Adrenal gland (tissue), 12 donors: ENCODE measurements around the gene GIGYF2. TPM values are rescaled to one million over a fixed set of nuclear protein-coding genes. Genes with fewer than 3 reads are reported as not detected.

Experiments
- DNase-seq, 7 donors: peaks; one replicate each; pipeline ENCODE4 v3.0.0-alpha.2; 2019 to 2020
- H3K27ac ChIP-seq, 5 donors: fragments of 200-600 bp; sonication (generic) in 4 of 5; 1 replicate in 3 of 5; 2 replicates in 2 of 5; pipeline versions ENCODE4 v1.5.1 to v1.8.0; 2016 to 2020; ENCODE audit warnings: mild to moderate bottlenecking in 1 of 5
- H3K27me3 ChIP-seq: fragments of 200-600 bp; 2 replicates; pipeline ENCODE4 v1.8.0; 2021
- H3K36me3 ChIP-seq, 2 donors: fragments of 200-600 bp; replicated peaks in 1 of 2; 1 replicate in 1 of 2; 2 replicates in 1 of 2; pipeline versions ENCODE4 v1.5.1 to v1.8.0; 2018 to 2022
- H3K4me1 ChIP-seq, 2 donors: fragments of 200-600 bp; replicated peaks in 1 of 2; 1 replicate in 1 of 2; 2 replicates in 1 of 2; pipeline versions ENCODE4 v1.5.1 to v1.8.0; 2018 to 2021
- H3K4me3 ChIP-seq, 4 donors: fragments of 200-600 bp; sonication (generic) in 3 of 4; one replicate each; pipeline ENCODE4 v1.5.1; 2016 to 2018
- H3K9me3 ChIP-seq, 3 donors: fragments of 200-600 bp; sonication (generic) in 1 of 3; replicated peaks in 1 of 3; 1 replicate in 2 of 3; 2 replicates in 1 of 3; pipeline versions ENCODE4 v1.5.1 to v1.8.0; 2016 to 2021
- POLR2A ChIP-seq, 2 donors: fragments of 450-650 bp; IDR thresholded peaks; one replicate each; pipeline ENCODE4 v1.6.1; 2017; ENCODE audit warnings: antibody characterized with exemption in 2 of 2, mild to moderate bottlenecking in 2 of 2, moderate library complexity in 1 of 2
- WGBS, 4 donors: extraction: QIAGEN DNeasy Blood & Tissue Kit in 2 of 4; methylation state at CpG; one replicate each; pipeline versions ENCODE4 v1.1.5 to v1.1.7; 2013 to 2017; 5-methylcytosine and 5-hydroxymethylcytosine counted together
- intact Hi-C, 2 donors: fragments of 100-400 bp; cut with DNase I; formaldehyde crosslinking; loops; one replicate each; pipeline versions ENCODE4 v1.14.1 to v1.15.0; 2022 to 2023
- polyA plus RNA-seq, 3 donors: library from polyadenylated mRNA; stranded (reverse); fragments of 200-250 nt in 2 of 3; fragments of 350-450 nt in 1 of 3; fragmentation: Illumina TruSeq in 1 of 3; extraction: RNeasy Lipid Tissue Mini Kit (QIAGEN cat#74804) in 1 of 3; gene quantifications; one replicate each; pipeline ENCODE4 v1.2.3, GENCODE V29; 2013 to 2014
- total RNA-seq, 9 donors: library from RNA; depleted of rRNA in 4 of 9; stranded (reverse); fragments of >200 nt in 4 of 9; fragments of 120-200 nt in 1 of 9; fragmentation: NEBNext Ultra II Directional in 1 of 9; extraction: Animal tissue kit (Norgen Biotek cat#: 25700) in 1 of 9; gene quantifications; one replicate each; pipeline versions ENCODE4 v1.1.0 to v1.2.4, GENCODE V29; 2013 to 2023
- TF ChIP-seq, protein P1 (sequence below), 6 experiments: fragments of 450-650 bp in 4 of 6; fragments of 200-600 bp in 2 of 6; sonication (generic) in 1 of 6; IDR thresholded peaks; 1 replicate in 5 of 6; 2 replicates in 1 of 6; pipeline versions ENCODE4 v1.5.1 to v1.8.0; 2016 to 2021; ENCODE audit warnings: antibody characterized with exemption in 6 of 6, mild to moderate bottlenecking in 2 of 6, moderate library complexity in 1 of 6
- donor health status: healthy with polysubstance abuse.
- donor health status: Bipolar disorder and iron deficiency.
- donor health status: DM: yes; HTN: yes; CAD: no.
- donor health status: DM: no; HTN: no; CAD: no.
- donor health status: DM: no; HTN: no; CAD: no.
- donor health status: DM: yes; HTN: yes; CAD: no.

The GIGYF2 gene
- total and polyA plus RNA-seq, 12 donors: 13.5 to 93.7 (median 65.4) TPM

- Histone ChIP-seq H3K4me1 (peaks cover 4 to 13% of the 10 kb centered on the region in 2 donors), H3K27me3 (no peaks in the 10 kb centered on the region), H3K27ac (no peak overlapping the region), H3K36me3 (no peaks in the 10 kb centered on the region), H3K9me3 (no peaks in the 10 kb centered on the region), H3K4me3 (no peak overlapping the region)
- DNase-seq: peak in 1 of 7 donors; percentile 11
- 74 to 90% (median 85%) methylated on average over 6 of the region's 6 CpGs for WGBS, 4 donors
- intact Hi-C loops: no loop called here
- no peak for TF ChIP-seq POLR2A (IDR thresholded peaks at IDR 0.05)
- TF ChIP-seq, protein P1, sequence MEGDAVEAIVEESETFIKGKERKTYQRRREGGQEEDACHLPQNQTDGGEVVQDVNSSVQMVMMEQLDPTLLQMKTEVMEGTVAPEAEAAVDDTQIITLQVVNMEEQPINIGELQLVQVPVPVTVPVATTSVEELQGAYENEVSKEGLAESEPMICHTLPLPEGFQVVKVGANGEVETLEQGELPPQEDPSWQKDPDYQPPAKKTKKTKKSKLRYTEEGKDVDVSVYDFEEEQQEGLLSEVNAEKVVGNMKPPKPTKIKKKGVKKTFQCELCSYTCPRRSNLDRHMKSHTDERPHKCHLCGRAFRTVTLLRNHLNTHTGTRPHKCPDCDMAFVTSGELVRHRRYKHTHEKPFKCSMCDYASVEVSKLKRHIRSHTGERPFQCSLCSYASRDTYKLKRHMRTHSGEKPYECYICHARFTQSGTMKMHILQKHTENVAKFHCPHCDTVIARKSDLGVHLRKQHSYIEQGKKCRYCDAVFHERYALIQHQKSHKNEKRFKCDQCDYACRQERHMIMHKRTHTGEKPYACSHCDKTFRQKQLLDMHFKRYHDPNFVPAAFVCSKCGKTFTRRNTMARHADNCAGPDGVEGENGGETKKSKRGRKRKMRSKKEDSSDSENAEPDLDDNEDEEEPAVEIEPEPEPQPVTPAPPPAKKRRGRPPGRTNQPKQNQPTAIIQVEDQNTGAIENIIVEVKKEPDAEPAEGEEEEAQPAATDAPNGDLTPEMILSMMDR (IDR thresholded peaks at IDR 0.05): no peak
These were observed 176.9 kb downstream of the GIGYF2 start for GRCh38 chr2:232873909-232874641.

- H3K27me3 ChIP-seq: no peaks in the 10 kb centered on the region
- H3K36me3 ChIP-seq: no peaks in the 10 kb centered on the region
- peak in 1 of 7 donors; percentile 17 for DNase-seq
- H3K9me3 ChIP-seq: no peaks in the 10 kb centered on the region
- 90 to 95% (median 92%) methylated on average over 8 to 16 of the region's 16 CpGs for WGBS, 4 donors
- no peak for TF ChIP-seq POLR2A (IDR thresholded peaks at IDR 0.05)
- TF ChIP-seq, protein P1 (IDR thresholded peaks at IDR 0.05): no peak
- H3K4me3 ChIP-seq: no peak overlapping the region
- intact Hi-C loops: no loop called here
- peaks cover 4 to 13% of the 10 kb centered on the region in 2 donors for H3K4me1 ChIP-seq
- no peak overlapping the region for H3K27ac ChIP-seq
These were observed 177.6 kb downstream of the GIGYF2 start for GRCh38 chr2:232874677-232875223.

GRCh38 chr2:232875256-232876121, 178.4 kb downstream of the GIGYF2 start:
- Histone ChIP-seq H3K27me3 (no peaks in the 10 kb centered on the region), H3K9me3 (no peaks in the 10 kb centered on the region), H3K4me1 (peaks cover 4 to 13% of the 10 kb centered on the region in 2 donors), H3K27ac (no peak overlapping the region), H3K36me3 (no peaks in the 10 kb centered on the region), H3K4me3 (peak overlapping the region in 1 of 4 donors; percentile 65)
- peak in 1 of 7 donors; percentile 17 for DNase-seq
- intact Hi-C loops: no loop called here
- TF ChIP-seq POLR2A (IDR thresholded peaks at IDR 0.05): no peak
- TF ChIP-seq, protein P1 (IDR thresholded peaks at IDR 0.05): no peak
- WGBS, 4 donors: 20 to 67% (median 37%) methylated on average over 8 to 37 of the region's 37 CpGs
